Activated naive CD4-positive, alpha-beta T cell treated with anti-CD3 and anti-CD28 coated beads for 36 hours (primary cell): Measurements from ENCODE around the gene RNF167. TPM values are rescaled to one million over a fixed set of nuclear protein-coding genes. Genes with fewer than 3 reads are reported as not detected.

Source experiments
- CTCF ChIA-PET: fragments of 350-600 bp; sonication (Branson Sonifier 250); formaldehyde crosslinking; loops from one replicate; lab custom pipeline; 2021; ENCODE audit warnings: antibody characterized with exemption; lab: Charles Lee
- DNase-seq: peaks from one replicate; pipeline ENCODE4 v3.0.0-alpha.2; 2020
- H3K27ac Mint-ChIP-seq: one replicate; pipeline ENCODE4 v1.8.0; 2021; ENCODE audit warnings: mild to moderate bottlenecking, mixed read lengths
- H3K27me3 Mint-ChIP-seq: one replicate; pipeline ENCODE4 v1.8.0; 2021; ENCODE audit warnings: low read depth, mixed read lengths
- H3K36me3 Mint-ChIP-seq: one replicate; pipeline ENCODE4 v1.8.0; 2021; ENCODE audit warnings: low read depth, mixed read lengths
- H3K4me1 Mint-ChIP-seq: one replicate; pipeline ENCODE4 v1.8.0; 2021; ENCODE audit warnings: low read depth, mixed read lengths
- H3K4me3 Mint-ChIP-seq: one replicate; pipeline ENCODE4 v1.8.0; 2021; ENCODE audit warnings: mild to moderate bottlenecking, moderate library complexity, mixed read lengths
- H3K9me3 Mint-ChIP-seq: one replicate; pipeline ENCODE4 v1.8.0; 2021; ENCODE audit warnings: mixed read lengths
- intact Hi-C: fragments of 100-400 bp; cut with micrococcal nuclease; formaldehyde crosslinking; loops from one replicate; pipeline ENCODE4 v1.15.1; 2023
- total RNA-seq, 2 experiments: library from RNA; stranded (reverse); gene quantifications; one replicate each; pipeline ENCODE4 v1.2.3, GENCODE V29; 2021

Gene RNF167
- total RNA-seq, 2 experiments from 2014 or later, result 133 to 140 TPM

DNA sequence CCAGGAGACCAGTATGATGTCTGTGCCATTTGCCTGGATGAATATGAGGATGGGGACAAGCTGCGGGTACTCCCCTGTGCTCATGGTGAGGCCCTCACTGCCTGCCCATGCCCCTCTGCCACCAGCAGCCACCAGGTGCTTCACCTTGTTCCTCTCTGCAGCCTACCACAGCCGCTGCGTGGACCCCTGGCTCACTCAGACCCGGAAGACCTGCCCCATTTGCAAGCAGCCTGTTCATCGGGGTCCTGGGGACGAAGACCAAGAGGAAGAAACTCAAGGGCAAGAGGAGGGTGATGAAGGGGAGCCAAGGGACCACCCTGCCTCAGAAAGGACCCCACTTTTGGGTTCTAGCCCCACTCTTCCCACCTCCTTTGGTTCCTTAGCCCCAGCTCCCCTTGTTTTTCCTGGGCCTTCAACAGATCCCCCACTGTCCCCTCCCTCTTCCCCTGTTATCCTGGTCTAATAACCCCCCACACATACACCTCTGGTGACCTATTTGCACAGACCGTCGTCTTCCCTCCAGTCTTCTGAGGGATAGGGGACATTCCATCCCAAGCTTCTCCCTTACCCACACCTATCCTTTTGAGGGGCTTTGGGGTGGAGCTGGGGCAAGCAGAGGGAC lies 4.6 kb downstream of the RNF167 start:
- Mint-ChIP-seq H3K27me3 (no peaks in the 10 kb centered on the region), H3K4me3 (peak overlapping the region; percentile 97), H3K4me1 (peaks cover 55% of the 10 kb centered on the region), H3K36me3 (peaks cover 69% of the 10 kb centered on the region), H3K27ac (peak overlapping the region; percentile 99), H3K9me3 (no peaks in the 10 kb centered on the region)
- CTCF ChIA-PET, result no interaction called here
- intact Hi-C loops, result loop anchor here (5.0 to 10.0 kb wide), 3 partner anchors 340 to 980 kb away; partner anchors contain the start of genes ATP2A3, CYB5D2, RABEP1 and ZZEF1
- peak; percentile 36 for DNase-seq

DNA sequence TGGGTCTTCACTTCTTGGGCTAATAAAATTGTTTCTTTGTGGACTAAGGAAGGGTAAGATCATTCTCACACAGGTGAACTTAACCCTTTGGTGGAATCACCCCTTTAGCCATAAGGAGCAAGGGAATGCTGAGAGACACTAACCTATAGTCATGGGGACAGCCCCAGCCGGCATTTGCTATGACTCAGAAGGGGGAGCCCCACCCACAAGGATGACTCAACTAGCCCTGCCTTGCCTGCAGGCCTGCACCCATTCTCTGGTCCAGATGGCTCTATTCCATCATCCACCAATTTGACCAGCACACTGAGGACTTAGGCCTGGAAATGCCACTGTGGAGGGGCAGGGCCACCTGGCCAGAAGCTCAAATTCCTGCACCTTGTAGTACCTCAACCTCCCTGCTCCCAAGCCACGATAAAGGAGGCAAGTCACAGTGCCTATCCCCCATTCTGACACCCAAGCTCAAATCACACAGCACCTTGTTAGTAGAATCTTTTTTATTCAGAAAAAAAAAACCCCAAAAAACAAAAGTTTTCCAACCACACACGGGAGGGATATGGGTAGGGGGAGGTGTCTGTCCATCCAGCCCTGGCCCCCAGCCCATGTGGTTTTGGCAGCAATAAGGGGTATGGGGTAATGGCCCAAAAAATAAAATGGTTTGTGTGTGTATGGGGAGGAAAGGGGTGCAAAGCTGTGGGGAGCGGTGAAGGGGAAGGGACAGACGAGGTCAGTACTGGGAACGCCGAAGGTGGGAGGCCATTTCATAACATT lies 5.3 kb downstream of the RNF167 start:
- CTCF ChIA-PET, result interaction anchor here (1.3 kb wide), 1 partner anchor 24 kb away, joined by 3 read pairs; no protein-coding TSS in a partner anchor
- intact Hi-C loops, result loop anchor here (5.0 to 10.0 kb wide), 3 partner anchors 339 to 981 kb away; partner anchors contain the start of genes ATP2A3, CYB5D2, RABEP1 and ZZEF1
- peak overlapping the region; percentile 97 for H3K4me3 Mint-ChIP-seq
- H3K27me3 Mint-ChIP-seq, result no peaks in the 10 kb centered on the region
- H3K27ac Mint-ChIP-seq, result peak overlapping the region; percentile 99
- H3K9me3 Mint-ChIP-seq, result no peaks in the 10 kb centered on the region
- H3K4me1 Mint-ChIP-seq, result peaks cover 55% of the 10 kb centered on the region
- peaks cover 66% of the 10 kb centered on the region for H3K36me3 Mint-ChIP-seq
- DNase-seq, result peak; percentile 95

GRCh38 chr17:4945944-4946280 lies 5.8 kb downstream of the RNF167 start:
- no peaks in the 10 kb centered on the region for H3K27me3 Mint-ChIP-seq
- H3K36me3 Mint-ChIP-seq, result peaks cover 61% of the 10 kb centered on the region
- intact Hi-C loops, result loop anchor here (2.0 to 10.0 kb wide), 4 partner anchors 339 to 981 kb away; partner anchors contain the start of genes ATP2A3, CYB5D2, RABEP1 and UBE2G1
- CTCF ChIA-PET, result interaction anchor here (1.0 to 1.3 kb wide), 2 partner anchors 10 to 23 kb away, joined by 3 read pairs; no protein-coding TSS in a partner anchor
- peak overlapping the region; percentile 97 for H3K4me3 Mint-ChIP-seq
- no peak for DNase-seq
- H3K9me3 Mint-ChIP-seq, result no peaks in the 10 kb centered on the region
- peak overlapping the region; percentile 99 for H3K27ac Mint-ChIP-seq
- peaks cover 59% of the 10 kb centered on the region for H3K4me1 Mint-ChIP-seq

- peaks cover 55% of the 10 kb centered on the region for H3K36me3 Mint-ChIP-seq
- no peaks in the 10 kb centered on the region for H3K27me3 Mint-ChIP-seq
- intact Hi-C loops, result loop anchor here (2.0 to 10.0 kb wide), 4 partner anchors 338 to 982 kb away; partner anchors contain the start of genes ATP2A3, CYB5D2, RABEP1 and UBE2G1
- DNase-seq, result no peak
- CTCF ChIA-PET, result interaction anchor here (1.0 to 1.3 kb wide), 2 partner anchors 10 to 23 kb away, joined by 3 read pairs; no protein-coding TSS in a partner anchor
- peak overlapping the region; percentile 99 for H3K27ac Mint-ChIP-seq
- no peaks in the 10 kb centered on the region for H3K9me3 Mint-ChIP-seq
- H3K4me3 Mint-ChIP-seq, result peak overlapping the region; percentile 97
- peaks cover 59% of the 10 kb centered on the region for H3K4me1 Mint-ChIP-seq
These were observed 6.4 kb downstream of the RNF167 start for GRCh38 chr17:4946312-4946976.

- CTCF ChIA-PET, result interaction anchor here (1.0 kb wide), 1 partner anchor 9 kb away, joined by 3 read pairs; no protein-coding TSS in a partner anchor
- Mint-ChIP-seq H3K4me3 (peak overlapping the region; percentile 97), H3K4me1 (peaks cover 54% of the 10 kb centered on the region), H3K9me3 (no peaks in the 10 kb centered on the region), H3K27me3 (no peaks in the 10 kb centered on the region), H3K36me3 (peaks cover 50% of the 10 kb centered on the region), H3K27ac (peak overlapping the region; percentile 99)
- intact Hi-C loops, result loop anchor here (2.0 to 10.0 kb wide), 4 partner anchors 338 to 982 kb away; partner anchors contain the start of genes ATP2A3, CYB5D2, RABEP1 and UBE2G1
- DNase-seq, result no peak
These were observed 6.9 kb downstream of the RNF167 start for GRCh38 chr17:4947010-4947410.

DNA sequence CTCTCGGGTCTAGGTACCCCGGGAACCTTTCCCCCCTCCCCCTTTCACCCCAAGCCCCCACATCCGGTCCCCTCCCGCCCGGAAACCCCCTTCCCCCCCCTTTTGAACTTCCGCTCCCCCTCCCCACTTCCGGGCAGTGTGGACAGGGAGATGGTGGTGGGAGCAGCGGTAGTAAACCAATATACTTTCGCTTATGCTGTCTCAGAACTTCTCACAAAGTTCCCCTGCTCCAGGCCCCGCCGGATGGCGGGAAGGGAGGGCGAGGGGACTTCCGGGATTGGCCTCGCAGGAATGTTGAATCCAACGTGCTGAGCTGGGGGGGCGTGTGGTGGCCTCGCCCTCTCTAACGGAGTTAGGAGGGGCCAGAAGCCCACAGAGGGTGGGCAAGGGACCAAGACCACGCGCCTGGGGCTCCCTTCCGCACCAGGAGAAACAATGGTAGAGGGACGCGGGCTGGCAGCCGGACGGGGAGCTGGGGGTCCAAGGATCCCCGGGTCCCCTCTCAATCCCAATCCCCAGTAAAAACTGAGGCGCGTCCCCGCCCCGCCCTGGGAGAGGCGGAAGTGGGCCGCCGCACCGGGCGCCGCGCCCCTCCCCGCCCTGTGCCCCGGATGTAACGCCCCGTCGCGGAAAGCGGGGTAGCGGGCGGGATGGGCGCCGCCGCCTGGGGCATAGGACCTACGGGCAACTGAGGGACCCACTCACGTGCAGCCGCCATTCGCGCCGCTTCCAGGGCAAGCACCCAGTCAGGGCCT lies 7.5 kb downstream of the RNF167 start:
- intact Hi-C loops, result loop anchor here (1.0 to 10.0 kb wide), 10 partner anchors 7 to 983 kb away; partner anchors contain the start of genes ARRB2, ATP2A3, CYB5D2 and INCA1
- peaks cover 45% of the 10 kb centered on the region for H3K36me3 Mint-ChIP-seq
- peak overlapping the region; percentile 97 for H3K4me3 Mint-ChIP-seq
- no peaks in the 10 kb centered on the region for H3K27me3 Mint-ChIP-seq
- H3K27ac Mint-ChIP-seq, result peak overlapping the region; percentile 99
- CTCF ChIA-PET, result no interaction called here
- peak; percentile 84 for DNase-seq
- H3K9me3 Mint-ChIP-seq, result no peaks in the 10 kb centered on the region
- H3K4me1 Mint-ChIP-seq, result peaks cover 49% of the 10 kb centered on the region

DNA sequence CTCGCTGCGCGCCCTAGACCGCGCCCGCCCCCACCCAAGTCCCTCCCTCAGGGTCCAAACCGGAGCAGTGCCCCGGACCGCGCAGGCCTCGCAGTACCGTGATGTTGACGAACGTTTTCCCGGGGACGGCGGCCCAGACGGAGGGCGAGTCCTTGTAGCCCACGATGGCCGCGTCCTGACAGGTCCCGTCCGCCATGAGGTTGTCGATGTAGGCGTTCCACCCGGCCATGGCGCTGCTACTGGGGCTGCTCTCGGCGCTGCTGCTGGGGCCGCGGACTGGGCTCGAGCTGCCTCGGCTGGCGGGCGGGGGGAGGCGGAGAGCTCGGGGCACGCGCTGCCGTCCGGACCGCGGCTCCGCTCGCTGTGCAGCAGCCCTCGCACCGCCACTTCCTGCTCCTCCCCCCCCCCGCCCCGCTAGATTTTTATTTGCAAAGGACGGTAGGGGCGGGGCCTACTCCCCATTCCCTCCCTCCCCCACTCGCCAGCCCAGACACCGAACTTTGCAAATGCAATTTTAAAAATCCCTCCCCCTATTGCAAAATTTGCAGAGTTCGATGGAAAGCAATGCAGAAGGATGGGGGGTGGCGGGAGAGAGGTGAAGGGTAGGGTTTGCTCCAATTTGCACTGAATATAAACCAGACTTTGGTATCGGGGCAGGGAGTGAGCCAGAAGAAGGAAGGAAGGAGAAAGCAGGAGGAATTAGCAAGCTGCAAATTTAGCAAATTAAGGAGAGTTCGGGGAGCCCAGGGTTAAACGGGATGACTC lies 8.3 kb downstream of the RNF167 start, which contains the start of gene PFN1:
Gene PFN1 (minus strand): TSS at position 365 of the 765 bp plus-strand sequence. CDS start 136 bp downstream, at position 229.
- peak within 1 kb of the TSS; percentile 97 for H3K4me3 Mint-ChIP-seq
- H3K27me3 Mint-ChIP-seq, result no peaks in the 10 kb centered on the region
- peaks cover 37% of the 10 kb centered on the region for H3K36me3 Mint-ChIP-seq
- peaks cover 41% of the 10 kb centered on the region for H3K4me1 Mint-ChIP-seq
- CTCF ChIA-PET, result no interaction called here
- peak within 1 kb of the TSS; percentile 99 for H3K27ac Mint-ChIP-seq
- DNase-seq, result peak; percentile 94
- H3K9me3 Mint-ChIP-seq, result no peaks in the 10 kb centered on the region
- intact Hi-C loops, result loop anchor here (1.0 to 10.0 kb wide), 9 partner anchors 8 to 984 kb away; partner anchors contain the start of genes ARRB2, ATP2A3, CYB5D2 and INCA1

GRCh38 chr17:4948931-4949320 lies 8.9 kb downstream of the RNF167 start:
- peak overlapping the region; percentile 97 for H3K4me3 Mint-ChIP-seq
- peak overlapping the region; percentile 99 for H3K27ac Mint-ChIP-seq
- peaks cover 35% of the 10 kb centered on the region for H3K4me1 Mint-ChIP-seq
- no peaks in the 10 kb centered on the region for H3K27me3 Mint-ChIP-seq
- intact Hi-C loops, result loop anchor here (1.0 to 10.0 kb wide), 10 partner anchors 9 to 984 kb away; partner anchors contain the start of genes ARRB2, ATP2A3, CYB5D2 and INCA1
- H3K36me3 Mint-ChIP-seq, result peaks cover 36% of the 10 kb centered on the region
- peak; percentile 78 for DNase-seq
- CTCF ChIA-PET, result no interaction called here
- no peaks in the 10 kb centered on the region for H3K9me3 Mint-ChIP-seq

DNA sequence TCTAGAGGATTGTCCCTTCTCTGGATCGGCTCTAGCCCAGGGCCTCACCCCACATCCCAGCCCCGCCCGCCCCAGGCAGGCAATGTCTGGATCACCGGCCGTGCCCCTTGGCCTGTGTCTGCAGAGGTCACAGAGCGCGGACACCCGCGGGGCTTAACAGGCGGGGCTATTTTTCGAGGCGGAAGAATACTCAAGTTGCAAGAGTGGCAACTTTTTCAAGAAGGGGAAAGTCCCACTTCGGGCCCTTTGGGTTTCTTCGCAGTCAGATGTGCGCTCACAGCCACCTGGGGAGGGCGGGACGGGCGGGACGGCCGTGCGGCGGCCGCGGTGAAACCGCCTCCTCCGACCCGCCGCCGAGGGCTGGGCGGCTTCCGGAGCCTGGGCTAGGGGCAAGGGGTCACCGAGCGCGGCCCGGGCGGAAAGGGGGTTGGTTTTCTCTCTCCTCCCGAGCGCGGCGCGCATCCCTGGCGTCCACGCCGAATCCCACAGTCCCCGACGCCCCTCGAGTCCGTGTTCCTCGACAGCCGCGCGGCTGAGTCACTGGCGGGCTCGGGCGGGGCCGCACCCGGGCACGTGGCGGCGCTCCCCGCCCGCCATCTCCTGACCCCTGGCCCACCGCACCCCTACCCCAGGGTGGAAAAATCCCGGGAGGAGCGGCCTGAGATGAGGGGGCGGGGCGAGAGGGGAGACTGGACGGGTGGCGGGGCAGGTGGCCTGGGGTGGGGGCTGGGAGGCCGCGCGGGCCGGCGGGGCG lies 9.4 kb downstream of the RNF167 start:
- intact Hi-C loops, result loop anchor here (1.0 to 10.0 kb wide), 7 partner anchors 40 to 985 kb away; partner anchors contain the start of genes ARRB2, ATP2A3, CYB5D2 and INCA1
- Mint-ChIP-seq H3K27me3 (no peaks in the 10 kb centered on the region), H3K9me3 (no peaks in the 10 kb centered on the region), H3K4me3 (peak overlapping the region; percentile 97), H3K4me1 (peaks cover 29% of the 10 kb centered on the region), H3K27ac (peak overlapping the region; percentile 99), H3K36me3 (peaks cover 33% of the 10 kb centered on the region)
- DNase-seq, result peak; percentile 86
- CTCF ChIA-PET, result no interaction called here

GRCh38 chr17:4950075-4950745 lies 10.1 kb downstream of the RNF167 start:
- Mint-ChIP-seq H3K36me3 (peaks cover 25% of the 10 kb centered on the region), H3K9me3 (no peaks in the 10 kb centered on the region), H3K4me1 (peaks cover 22% of the 10 kb centered on the region), H3K27ac (peak overlapping the region; percentile 93), H3K4me3 (peak overlapping the region; percentile 81), H3K27me3 (no peaks in the 10 kb centered on the region)
- CTCF ChIA-PET, result no interaction called here
- intact Hi-C loops, result no loop called here
- peak; percentile 44 for DNase-seq
